ENCODE measurements around the gene PPID. TPM values are rescaled to one million over a fixed set of nuclear protein-coding genes. Genes with fewer than 3 reads are reported as not detected.

PPID gene
- total and polyA plus RNA-seq, 2 of the 13 experiments (the other 11 are each of a cell fraction or from before 2014, with no cell fraction given): 15.4 to 63.4 TPM

DNA sequence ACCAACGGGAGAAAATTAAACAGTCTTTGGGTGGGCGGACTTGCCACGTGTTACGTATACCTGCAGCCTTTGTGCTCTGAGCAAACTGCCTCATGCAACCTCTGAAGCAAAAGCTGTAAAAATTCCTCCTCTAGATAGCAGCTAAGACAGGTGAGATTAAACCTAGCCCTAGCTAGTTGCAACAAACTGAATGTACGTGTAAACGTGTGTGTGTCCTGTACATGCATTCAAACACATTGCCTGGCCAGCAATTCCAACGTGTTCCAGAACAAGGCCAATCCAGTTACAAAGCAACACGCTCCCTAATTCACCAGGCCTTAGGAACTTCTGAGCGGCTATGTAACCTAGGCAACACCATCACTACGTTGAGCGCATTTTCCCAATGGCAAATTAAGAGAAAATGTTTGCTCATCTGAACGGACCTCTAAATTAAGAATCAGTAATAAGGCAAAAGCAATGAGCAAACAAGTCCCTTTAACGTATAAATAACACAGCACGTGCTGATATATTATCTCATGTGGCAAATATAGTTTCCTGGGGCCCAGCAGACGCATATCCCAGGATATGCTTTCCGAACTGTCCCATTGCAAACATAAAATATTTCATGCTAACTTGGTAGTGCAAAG lies 792 bp downstream of the PPID start (continued):
- TF ChIP-seq, protein P1, sequence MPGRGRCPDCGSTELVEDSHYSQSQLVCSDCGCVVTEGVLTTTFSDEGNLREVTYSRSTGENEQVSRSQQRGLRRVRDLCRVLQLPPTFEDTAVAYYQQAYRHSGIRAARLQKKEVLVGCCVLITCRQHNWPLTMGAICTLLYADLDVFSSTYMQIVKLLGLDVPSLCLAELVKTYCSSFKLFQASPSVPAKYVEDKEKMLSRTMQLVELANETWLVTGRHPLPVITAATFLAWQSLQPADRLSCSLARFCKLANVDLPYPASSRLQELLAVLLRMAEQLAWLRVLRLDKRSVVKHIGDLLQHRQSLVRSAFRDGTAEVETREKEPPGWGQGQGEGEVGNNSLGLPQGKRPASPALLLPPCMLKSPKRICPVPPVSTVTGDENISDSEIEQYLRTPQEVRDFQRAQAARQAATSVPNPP (CRISPR knock-in tag; IDR thresholded peaks at IDR 0.05): 0 out of 2 replicates have a peak, but pooled peaks have one; percentile 12
- TF ChIP-seq, protein P2, sequence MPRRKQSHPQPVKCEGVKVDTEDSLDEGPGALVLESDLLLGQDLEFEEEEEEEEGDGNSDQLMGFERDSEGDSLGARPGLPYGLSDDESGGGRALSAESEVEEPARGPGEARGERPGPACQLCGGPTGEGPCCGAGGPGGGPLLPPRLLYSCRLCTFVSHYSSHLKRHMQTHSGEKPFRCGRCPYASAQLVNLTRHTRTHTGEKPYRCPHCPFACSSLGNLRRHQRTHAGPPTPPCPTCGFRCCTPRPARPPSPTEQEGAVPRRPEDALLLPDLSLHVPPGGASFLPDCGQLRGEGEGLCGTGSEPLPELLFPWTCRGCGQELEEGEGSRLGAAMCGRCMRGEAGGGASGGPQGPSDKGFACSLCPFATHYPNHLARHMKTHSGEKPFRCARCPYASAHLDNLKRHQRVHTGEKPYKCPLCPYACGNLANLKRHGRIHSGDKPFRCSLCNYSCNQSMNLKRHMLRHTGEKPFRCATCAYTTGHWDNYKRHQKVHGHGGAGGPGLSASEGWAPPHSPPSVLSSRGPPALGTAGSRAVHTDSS (CRISPR knock-in tag; conservative IDR thresholded peaks at IDR 0.05): 0 out of 2 replicates have a peak, but pooled peaks have one; percentile 8
- TF ChIP-seq, protein P3, sequence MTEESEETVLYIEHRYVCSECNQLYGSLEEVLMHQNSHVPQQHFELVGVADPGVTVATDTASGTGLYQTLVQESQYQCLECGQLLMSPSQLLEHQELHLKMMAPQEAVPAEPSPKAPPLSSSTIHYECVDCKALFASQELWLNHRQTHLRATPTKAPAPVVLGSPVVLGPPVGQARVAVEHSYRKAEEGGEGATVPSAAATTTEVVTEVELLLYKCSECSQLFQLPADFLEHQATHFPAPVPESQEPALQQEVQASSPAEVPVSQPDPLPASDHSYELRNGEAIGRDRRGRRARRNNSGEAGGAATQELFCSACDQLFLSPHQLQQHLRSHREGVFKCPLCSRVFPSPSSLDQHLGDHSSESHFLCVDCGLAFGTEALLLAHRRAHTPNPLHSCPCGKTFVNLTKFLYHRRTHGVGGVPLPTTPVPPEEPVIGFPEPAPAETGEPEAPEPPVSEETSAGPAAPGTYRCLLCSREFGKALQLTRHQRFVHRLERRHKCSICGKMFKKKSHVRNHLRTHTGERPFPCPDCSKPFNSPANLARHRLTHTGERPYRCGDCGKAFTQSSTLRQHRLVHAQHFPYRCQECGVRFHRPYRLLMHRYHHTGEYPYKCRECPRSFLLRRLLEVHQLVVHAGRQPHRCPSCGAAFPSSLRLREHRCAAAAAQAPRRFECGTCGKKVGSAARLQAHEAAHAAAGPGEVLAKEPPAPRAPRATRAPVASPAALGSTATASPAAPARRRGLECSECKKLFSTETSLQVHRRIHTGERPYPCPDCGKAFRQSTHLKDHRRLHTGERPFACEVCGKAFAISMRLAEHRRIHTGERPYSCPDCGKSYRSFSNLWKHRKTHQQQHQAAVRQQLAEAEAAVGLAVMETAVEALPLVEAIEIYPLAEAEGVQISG (CRISPR knock-in tag; IDR thresholded peaks at IDR 0.05): 0 out of 2 replicates have a peak, but pooled peaks have one; percentile 36
- TF ChIP-seq EP300 (IDR thresholded peaks at IDR 0.05; ENCODE audit: low read depth in 2 of 2, low read length in 2 of 2) (no peak), EP300 (CRISPR knock-in tag; IDR thresholded peaks at IDR 0.05; ENCODE audit: borderline replicate concordance) (no peak), MTA1 (CRISPR knock-in tag; IDR thresholded peaks at IDR 0.05; ENCODE audit: borderline replicate concordance) (no peak), MAZ (IDR thresholded peaks at IDR 0.05; ENCODE audit: borderline replicate concordance, low read depth, low read length) (no peak), MAZ (CRISPR knock-in tag; IDR thresholded peaks at IDR 0.05; ENCODE audit: low read depth) (no peak), ZNF253 (CRISPR knock-in tag; IDR thresholded peaks at IDR 0.05; ENCODE audit: borderline replicate concordance) (no peak), SRSF1 (optimal IDR thresholded peaks at IDR 0.05; ENCODE audit: low read depth, low read length) (no peak), PTBP1 (IDR thresholded peaks at IDR 0.05; ENCODE audit: low read depth, low read length, poor library complexity, severe bottlenecking) (no peak), TEAD3 (CRISPR knock-in tag; optimal IDR thresholded peaks at IDR 0.05; ENCODE audit: borderline replicate concordance) (peak; percentile 40), ZNF292 (CRISPR knock-in tag; IDR thresholded peaks at IDR 0.05; ENCODE audit: borderline replicate concordance, low read depth) (no peak), MYC (CRISPR knock-in tag; IDR thresholded peaks at IDR 0.05; ENCODE audit: borderline replicate concordance) (peak; percentile 72), ATF7-NPFF (CRISPR knock-in tag; IDR thresholded peaks at IDR 0.05; ENCODE audit: low read depth) (no peak)
- TF ChIP-seq, protein P4, sequence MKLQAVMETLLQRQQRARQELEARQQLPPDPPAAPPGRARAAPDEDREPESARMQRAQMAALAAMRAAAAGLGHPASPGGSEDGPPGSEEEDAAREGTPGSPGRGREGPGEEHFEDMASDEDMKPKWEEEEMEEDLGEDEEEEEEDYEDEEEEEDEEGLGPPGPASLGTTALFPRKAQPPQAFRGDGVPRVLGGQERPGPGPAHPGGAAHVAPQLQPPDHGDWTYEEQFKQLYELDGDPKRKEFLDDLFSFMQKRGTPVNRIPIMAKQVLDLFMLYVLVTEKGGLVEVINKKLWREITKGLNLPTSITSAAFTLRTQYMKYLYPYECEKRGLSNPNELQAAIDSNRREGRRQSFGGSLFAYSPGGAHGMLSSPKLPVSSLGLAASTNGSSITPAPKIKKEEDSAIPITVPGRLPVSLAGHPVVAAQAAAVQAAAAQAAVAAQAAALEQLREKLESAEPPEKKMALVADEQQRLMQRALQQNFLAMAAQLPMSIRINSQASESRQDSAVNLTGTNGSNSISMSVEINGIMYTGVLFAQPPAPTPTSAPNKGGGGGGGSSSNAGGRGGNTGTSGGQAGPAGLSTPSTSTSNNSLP (IDR thresholded peaks at IDR 0.05; ENCODE audit: low read depth, low read length): no peak
- TF ChIP-seq, protein P5, sequence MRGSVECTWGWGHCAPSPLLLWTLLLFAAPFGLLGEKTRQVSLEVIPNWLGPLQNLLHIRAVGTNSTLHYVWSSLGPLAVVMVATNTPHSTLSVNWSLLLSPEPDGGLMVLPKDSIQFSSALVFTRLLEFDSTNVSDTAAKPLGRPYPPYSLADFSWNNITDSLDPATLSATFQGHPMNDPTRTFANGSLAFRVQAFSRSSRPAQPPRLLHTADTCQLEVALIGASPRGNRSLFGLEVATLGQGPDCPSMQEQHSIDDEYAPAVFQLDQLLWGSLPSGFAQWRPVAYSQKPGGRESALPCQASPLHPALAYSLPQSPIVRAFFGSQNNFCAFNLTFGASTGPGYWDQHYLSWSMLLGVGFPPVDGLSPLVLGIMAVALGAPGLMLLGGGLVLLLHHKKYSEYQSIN (CRISPR knock-in tag; IDR thresholded peaks at IDR 0.05; ENCODE audit: borderline replicate concordance): peak; percentile 70; the same call in 1 of the 2 replicates
- TF ChIP-seq, protein P6, sequence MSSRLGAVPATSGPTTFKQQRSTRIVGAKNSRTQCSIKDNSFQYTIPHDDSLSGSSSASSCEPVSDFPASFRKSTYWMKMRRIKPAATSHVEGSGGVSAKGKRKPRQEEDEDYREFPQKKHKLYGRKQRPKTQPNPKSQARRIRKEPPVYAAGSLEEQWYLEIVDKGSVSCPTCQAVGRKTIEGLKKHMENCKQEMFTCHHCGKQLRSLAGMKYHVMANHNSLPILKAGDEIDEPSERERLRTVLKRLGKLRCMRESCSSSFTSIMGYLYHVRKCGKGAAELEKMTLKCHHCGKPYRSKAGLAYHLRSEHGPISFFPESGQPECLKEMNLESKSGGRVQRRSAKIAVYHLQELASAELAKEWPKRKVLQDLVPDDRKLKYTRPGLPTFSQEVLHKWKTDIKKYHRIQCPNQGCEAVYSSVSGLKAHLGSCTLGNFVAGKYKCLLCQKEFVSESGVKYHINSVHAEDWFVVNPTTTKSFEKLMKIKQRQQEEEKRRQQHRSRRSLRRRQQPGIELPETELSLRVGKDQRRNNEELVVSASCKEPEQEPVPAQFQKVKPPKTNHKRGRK (CRISPR knock-in tag; IDR thresholded peaks at IDR 0.05): no peak

All from HepG2 (cell line).